ENCODE measurements around the gene FRMD4A.
"Not testable (repeated sequence)": the region's sequence is repeated elsewhere in the genome, so short reads cannot be mapped to it uniquely, and the experiment has no call there.

Gene FRMD4A

GRCh38 chr10:13867822-13868221, 462.9 kb downstream of the FRMD4A start:
- H3K4me1 ChIP-seq = no peaks in the 10 kb centered on the region
- no peak for TF ChIP-seq CTCF (IDR thresholded peaks at IDR 0.05; ENCODE audit: low read depth, low read length)
- no peaks in the 10 kb centered on the region for H3K36me3 ChIP-seq
- DNase-seq = no peak
- no peak overlapping the region for H3K4me3 ChIP-seq (ENCODE audit: low read depth, low read length)
- H3K27me3 ChIP-seq = no peaks in the 10 kb centered on the region
- no peaks in the 10 kb centered on the region for H3K9me3 ChIP-seq

- Histone ChIP-seq H3K4me1 (no peaks in the 10 kb centered on the region), H3K4me3 (ENCODE audit: low read depth, low read length) (no peak overlapping the region), H3K9me3 (no peaks in the 10 kb centered on the region), H3K36me3 (no peaks in the 10 kb centered on the region), H3K27me3 (no peaks in the 10 kb centered on the region)
- DNase-seq = no peak
- no peak for TF ChIP-seq CTCF (IDR thresholded peaks at IDR 0.05; ENCODE audit: low read depth, low read length)
These were observed 464.8 kb downstream of the FRMD4A start for GRCh38 chr10:13865758-13866491.

GRCh38 chr10:13865220-13865619, 465.5 kb downstream of the FRMD4A start:
- not testable (repeated sequence) for H3K4me1 ChIP-seq; H3K4me3 ChIP-seq (ENCODE audit: low read depth, low read length); H3K27me3 ChIP-seq; H3K36me3 ChIP-seq; H3K9me3 ChIP-seq; DNase-seq

- Histone ChIP-seq H3K4me3 (ENCODE audit: low read depth, low read length) (no peak overlapping the region), H3K27me3 (no peaks in the 10 kb centered on the region; the same call in 1 of the 2 replicates), H3K4me1 (no peaks in the 10 kb centered on the region), H3K36me3 (no peaks in the 10 kb centered on the region), H3K9me3 (no peaks in the 10 kb centered on the region)
- DNase-seq = no peak
- TF ChIP-seq CTCF (IDR thresholded peaks at IDR 0.05; ENCODE audit: low read depth, low read length) = no peak
These were observed 468.0 kb downstream of the FRMD4A start for GRCh38 chr10:13862546-13863233.

GRCh38 chr10:13860886-13861285, 469.8 kb downstream of the FRMD4A start:
- H3K9me3 ChIP-seq = no peaks in the 10 kb centered on the region
- no peaks in the 10 kb centered on the region; the same call in 1 of the 2 replicates for H3K27me3 ChIP-seq
- H3K4me3 ChIP-seq (ENCODE audit: low read depth, low read length) = no peak overlapping the region
- no peaks in the 10 kb centered on the region for H3K36me3 ChIP-seq
- DNase-seq = no peak
- H3K4me1 ChIP-seq = no peaks in the 10 kb centered on the region
- no peak for TF ChIP-seq CTCF (IDR thresholded peaks at IDR 0.05; ENCODE audit: low read depth, low read length)

GRCh38 chr10:13859979-13860654, 470.6 kb downstream of the FRMD4A start:
- H3K27me3 ChIP-seq = no peaks in the 10 kb centered on the region; the same call in 1 of the 2 replicates
- H3K9me3 ChIP-seq = no peaks in the 10 kb centered on the region
- no peaks in the 10 kb centered on the region for H3K4me1 ChIP-seq
- H3K36me3 ChIP-seq = no peaks in the 10 kb centered on the region
- H3K4me3 ChIP-seq (ENCODE audit: low read depth, low read length) = no peak overlapping the region
- TF ChIP-seq CTCF (IDR thresholded peaks at IDR 0.05; ENCODE audit: low read depth, low read length) = no peak
- no peak for DNase-seq

Data from BE2C (cell line).